Peyer's patch (tissue), 4 donors: ENCODE results near the gene SHISA6. TPM values are rescaled to one million over a fixed set of nuclear protein-coding genes. Genes with fewer than 3 reads are reported as not detected.

Experiments
- DNase-seq, 3 donors: peaks; one replicate each; pipeline ENCODE4 v3.0.0-alpha.2; 2017 to 2019
- H3K27ac ChIP-seq, 4 donors: fragments of 200-600 bp; sonication (generic); one replicate each; pipeline ENCODE4 v1.5.1; 2016 to 2019
- H3K27me3 ChIP-seq, 2 donors: fragments of 200-600 bp; sonication (generic); one replicate each; pipeline ENCODE4 v1.5.1; 2019
- H3K36me3 ChIP-seq, 3 donors: fragments of 200-600 bp; sonication (generic); one replicate each; pipeline ENCODE4 v1.5.1; 2016 to 2019
- H3K4me1 ChIP-seq, 4 donors: fragments of 200-600 bp; sonication (generic); one replicate each; pipeline ENCODE4 v1.5.1; 2016 to 2019
- H3K4me3 ChIP-seq, 4 donors: fragments of 200-600 bp; sonication (generic); 1 replicate in 3 of 4; 2 replicates in 1 of 4; pipeline ENCODE4 v1.5.1; 2016 to 2019; ENCODE audit warnings: mild to moderate bottlenecking in 1 of 4
- H3K9me3 ChIP-seq, 4 donors: fragments of 200-600 bp; sonication (generic); one replicate each; pipeline ENCODE4 v1.5.1; 2016 to 2019; ENCODE audit warnings: mild to moderate bottlenecking in 1 of 4
- POLR2A ChIP-seq, 2 donors: fragments of 450-650 bp; IDR thresholded peaks; one replicate each; pipeline ENCODE4 v1.5.1; 2017; ENCODE audit warnings: antibody characterized with exemption in 2 of 2, mild to moderate bottlenecking in 2 of 2, moderate library complexity in 2 of 2
- total RNA-seq, 4 donors: library from RNA; depleted of rRNA; stranded (reverse); fragments of >200 nt; gene quantifications; one replicate each; pipeline ENCODE4 v1.1.0, GENCODE V29; 2016
- TF ChIP-seq, protein P1 (sequence below), 6 experiments: fragments of 450-650 bp in 4 of 6; fragments of 200-600 bp in 2 of 6; sonication (generic) in 1 of 6; IDR thresholded peaks; one replicate each; pipeline ENCODE4 v1.5.1; 2017 to 2019; ENCODE audit warnings: antibody characterized with exemption in 6 of 6, mild to moderate bottlenecking in 3 of 6, moderate library complexity in 1 of 6

SHISA6 gene
- 1 to 10 TPM in 2 of 4 donors, under 1 TPM in 1, not detected in 1; 0.27 to 2.1 (median 1.7) TPM for total RNA-seq

DNA sequence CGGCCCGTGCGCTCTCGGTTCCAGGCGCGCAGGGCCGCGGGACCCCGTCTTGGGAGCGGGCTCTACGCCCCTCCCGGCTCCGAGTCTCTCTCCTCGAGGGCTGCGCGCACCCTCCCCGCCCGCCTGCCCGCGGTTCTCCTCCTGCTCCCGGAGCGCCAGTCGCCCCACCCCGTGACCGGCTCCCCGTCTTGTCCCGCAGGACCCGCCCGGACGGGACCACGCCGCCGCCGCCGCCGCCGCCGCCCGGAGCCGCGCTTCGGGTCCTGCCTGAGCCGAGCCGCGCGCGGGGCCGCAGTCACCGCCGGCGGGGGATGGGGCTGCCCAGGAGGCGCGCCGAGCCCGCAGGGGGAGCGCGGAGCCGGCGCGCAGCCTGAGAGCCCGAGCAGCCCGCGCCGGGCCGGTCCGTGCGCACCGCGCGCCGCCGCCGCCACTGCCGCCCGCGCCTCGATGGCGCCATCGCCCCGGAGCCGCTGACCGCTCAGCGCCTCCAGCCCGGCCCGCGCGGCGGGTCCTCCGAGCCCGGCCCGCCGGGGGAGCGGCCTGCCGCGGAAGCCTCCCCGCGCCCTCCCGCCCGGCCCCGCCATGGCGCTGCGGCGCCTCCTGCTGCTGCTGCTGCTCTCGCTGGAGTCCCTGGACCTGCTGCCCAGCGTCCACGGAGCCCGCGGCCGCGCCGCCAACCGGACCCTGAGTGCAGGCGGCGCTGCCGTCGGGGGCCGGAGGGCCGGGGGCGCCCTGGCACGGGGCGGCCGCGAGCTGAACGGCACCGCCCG lies at the start of gene SHISA6:
SHISA6 (plus strand) TSS at position 373 of the 770 bp plus-strand sequence.
- DNase-seq, result no peak
- peak within 1 kb of the TSS in 2 of 4 donors; percentile 44 to 48 for H3K4me3 ChIP-seq
- TF ChIP-seq, protein P1, sequence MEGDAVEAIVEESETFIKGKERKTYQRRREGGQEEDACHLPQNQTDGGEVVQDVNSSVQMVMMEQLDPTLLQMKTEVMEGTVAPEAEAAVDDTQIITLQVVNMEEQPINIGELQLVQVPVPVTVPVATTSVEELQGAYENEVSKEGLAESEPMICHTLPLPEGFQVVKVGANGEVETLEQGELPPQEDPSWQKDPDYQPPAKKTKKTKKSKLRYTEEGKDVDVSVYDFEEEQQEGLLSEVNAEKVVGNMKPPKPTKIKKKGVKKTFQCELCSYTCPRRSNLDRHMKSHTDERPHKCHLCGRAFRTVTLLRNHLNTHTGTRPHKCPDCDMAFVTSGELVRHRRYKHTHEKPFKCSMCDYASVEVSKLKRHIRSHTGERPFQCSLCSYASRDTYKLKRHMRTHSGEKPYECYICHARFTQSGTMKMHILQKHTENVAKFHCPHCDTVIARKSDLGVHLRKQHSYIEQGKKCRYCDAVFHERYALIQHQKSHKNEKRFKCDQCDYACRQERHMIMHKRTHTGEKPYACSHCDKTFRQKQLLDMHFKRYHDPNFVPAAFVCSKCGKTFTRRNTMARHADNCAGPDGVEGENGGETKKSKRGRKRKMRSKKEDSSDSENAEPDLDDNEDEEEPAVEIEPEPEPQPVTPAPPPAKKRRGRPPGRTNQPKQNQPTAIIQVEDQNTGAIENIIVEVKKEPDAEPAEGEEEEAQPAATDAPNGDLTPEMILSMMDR (IDR thresholded peaks at IDR 0.05), result no peak
- TF ChIP-seq POLR2A (IDR thresholded peaks at IDR 0.05), result no peak

DNA sequence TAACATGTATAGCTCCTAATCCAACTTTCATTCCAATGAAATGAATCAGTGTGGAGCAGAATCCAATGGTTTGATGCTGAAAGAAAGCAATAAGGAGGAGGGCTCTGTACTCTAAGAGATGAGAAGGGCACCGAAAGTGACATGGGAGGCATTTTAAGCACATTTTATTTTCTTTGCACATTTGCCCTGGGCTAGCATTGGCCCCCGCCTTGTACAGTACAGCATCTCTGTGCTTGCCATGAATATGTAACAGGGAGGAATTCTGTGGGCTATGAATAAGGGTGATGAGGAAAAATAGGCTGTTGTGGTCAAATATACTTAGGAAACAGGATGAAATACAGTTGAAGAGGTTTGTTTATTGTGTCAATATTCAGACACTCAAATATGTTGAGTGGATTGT lies 45.2 kb upstream of the SHISA6 start:
- Histone ChIP-seq H3K9me3 (no peaks in the 10 kb centered on the region), H3K4me3 (no peak overlapping the region), H3K4me1 (no peaks in the 10 kb centered on the region), H3K27me3 (no peaks in the 10 kb centered on the region), H3K27ac (no peak overlapping the region), H3K36me3 (no peaks in the 10 kb centered on the region)
- TF ChIP-seq, protein P1 (IDR thresholded peaks at IDR 0.05), result no peak
- TF ChIP-seq POLR2A (IDR thresholded peaks at IDR 0.05), result no peak
- no peak for DNase-seq

More for the DNA sequence above, at the start of gene SHISA6:
- Histone ChIP-seq H3K36me3 (no peaks in the 10 kb centered on the region), H3K9me3 (no peaks in the 10 kb centered on the region), H3K4me1 (no peaks in the 10 kb centered on the region), H3K27ac (no peak within 1 kb of the TSS), H3K27me3 (no peaks in the 10 kb centered on the region)

DNA sequence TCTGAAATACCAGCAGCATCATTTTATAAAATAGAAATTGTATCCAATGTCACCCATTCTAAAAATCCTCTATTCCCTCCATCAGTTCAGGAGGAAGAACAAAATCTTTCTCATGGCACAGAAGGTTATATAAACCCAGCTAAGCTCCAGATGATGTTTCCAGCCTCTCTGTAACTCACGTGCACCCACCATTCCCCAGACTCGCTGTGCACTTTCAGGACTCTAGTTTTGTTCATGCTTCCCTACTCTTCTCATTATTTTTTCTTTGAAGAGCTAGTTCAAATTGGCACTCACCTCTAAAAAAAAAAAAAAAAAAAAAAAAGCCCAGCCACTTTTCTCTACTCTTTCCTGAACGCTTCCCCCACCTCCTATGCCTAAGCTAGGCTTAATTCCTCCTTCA lies 36.0 kb upstream of the SHISA6 start:
- Histone ChIP-seq H3K4me3 (no peak overlapping the region), H3K9me3 (no peaks in the 10 kb centered on the region)

DNA sequence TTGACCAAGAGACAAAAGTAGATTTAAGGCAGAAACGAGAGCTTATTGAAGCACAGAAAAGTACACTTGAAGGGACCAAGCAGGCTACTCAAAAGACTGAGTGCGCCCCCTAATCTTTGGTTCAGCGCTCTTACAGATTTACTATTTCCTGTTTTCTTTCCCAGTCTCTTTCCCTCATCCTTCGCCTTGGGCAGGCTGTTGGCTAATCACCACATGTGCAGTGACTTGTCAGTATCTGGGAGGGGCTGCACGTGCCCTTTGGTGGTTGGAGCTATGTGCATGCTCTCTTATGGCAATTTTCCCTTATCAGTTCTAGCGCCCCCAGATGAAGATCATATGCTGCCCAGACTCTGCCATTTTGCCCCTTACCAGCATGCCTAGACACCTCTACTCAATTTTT lies 35.4 kb upstream of the SHISA6 start:
- DNase-seq, result no peak
- H3K36me3 ChIP-seq, result no peaks in the 10 kb centered on the region
- no peaks in the 10 kb centered on the region for H3K27me3 ChIP-seq
- H3K4me1 ChIP-seq, result no peaks in the 10 kb centered on the region
- no peaks in the 10 kb centered on the region for H3K9me3 ChIP-seq
- no peak for TF ChIP-seq POLR2A (IDR thresholded peaks at IDR 0.05)
- TF ChIP-seq, protein P1 (IDR thresholded peaks at IDR 0.05), result no peak
- H3K27ac ChIP-seq, result no peak overlapping the region
- H3K4me3 ChIP-seq, result no peak overlapping the region

More for the DNA sequence above, 36.0 kb upstream of the SHISA6 start:
- no peak for DNase-seq
- Histone ChIP-seq H3K27ac (no peak overlapping the region), H3K4me1 (no peaks in the 10 kb centered on the region), H3K36me3 (no peaks in the 10 kb centered on the region), H3K27me3 (no peaks in the 10 kb centered on the region)
- TF ChIP-seq POLR2A (IDR thresholded peaks at IDR 0.05), result no peak
- TF ChIP-seq, protein P1 (IDR thresholded peaks at IDR 0.05), result no peak

DNA sequence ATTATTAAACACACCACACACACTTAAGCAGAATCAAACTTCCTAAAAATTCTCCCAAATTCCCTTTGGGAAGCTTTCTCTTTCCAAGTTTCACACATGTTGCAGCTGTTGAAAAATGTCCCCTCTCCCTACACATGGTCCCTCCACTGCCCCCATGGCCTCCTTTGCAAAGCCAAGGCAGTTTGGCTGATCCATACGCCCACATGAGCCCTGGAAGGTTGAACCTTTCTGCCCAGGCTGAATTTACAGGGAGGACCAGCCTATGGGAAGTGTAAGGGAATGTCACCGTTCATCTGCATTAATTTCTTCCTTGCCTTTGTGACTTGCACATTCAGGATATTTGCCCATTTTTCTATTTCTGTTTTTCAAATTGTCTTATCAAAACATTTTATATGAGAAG lies 31.1 kb upstream of the SHISA6 start:
- Histone ChIP-seq H3K9me3 (peaks cover 0 to 5% (median 0%) of the 10 kb centered on the region in 4 donors), H3K27me3 (no peaks in the 10 kb centered on the region), H3K4me1 (no peaks in the 10 kb centered on the region), H3K4me3 (no peak overlapping the region), H3K36me3 (no peaks in the 10 kb centered on the region), H3K27ac (no peak overlapping the region)
- TF ChIP-seq POLR2A (IDR thresholded peaks at IDR 0.05), result no peak
- TF ChIP-seq, protein P1 (IDR thresholded peaks at IDR 0.05), result no peak
- DNase-seq, result no peak
